HG03060 (cell line): ENCODE data around the gene INO80D.
"Not testable (repeated sequence)": the region's sequence is repeated elsewhere in the genome, so short reads cannot be mapped to it uniquely, and the experiment has no call there.

Experiments
- ATAC-seq: cut with Tn5 transposase; IDR thresholded peaks from one replicate; pipeline ENCODE4 v1.9.1; 2021; ENCODE audit warnings: low read depth, moderate number of reproducible peaks; ENCODE audit not compliant: unreplicated experiment

INO80D gene

DNA sequence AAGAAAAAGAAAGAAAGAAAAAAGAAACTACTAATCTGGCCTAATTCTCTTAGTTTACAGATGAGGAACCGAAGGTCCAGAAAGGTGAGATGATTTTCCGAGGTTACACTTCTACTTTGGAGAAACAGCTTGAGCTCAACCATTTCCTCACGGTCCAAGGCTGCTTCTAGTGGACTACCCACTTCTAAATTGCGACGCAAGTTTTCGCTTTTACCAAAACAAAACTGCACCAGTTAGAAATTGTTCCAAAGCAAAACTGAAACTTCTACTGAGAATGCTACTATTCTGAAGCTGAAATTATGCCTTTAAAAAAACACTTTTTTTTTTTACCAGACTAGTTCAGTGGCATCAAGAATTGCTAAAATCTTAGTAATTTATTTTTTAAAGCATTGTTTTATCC lies 101.6 kb downstream of the INO80D start:
- ATAC-seq = peak; percentile 72

GRCh38 chr2:205982776-205983327 lies 103.1 kb downstream of the INO80D start:
- ATAC-seq = no peak

GRCh38 chr2:205978728-205979127 lies 107.2 kb downstream of the INO80D start:
- not testable (repeated sequence) for ATAC-seq

GRCh38 chr2:205977699-205978098 lies 108.3 kb downstream of the INO80D start:
- ATAC-seq = not testable (repeated sequence)

DNA sequence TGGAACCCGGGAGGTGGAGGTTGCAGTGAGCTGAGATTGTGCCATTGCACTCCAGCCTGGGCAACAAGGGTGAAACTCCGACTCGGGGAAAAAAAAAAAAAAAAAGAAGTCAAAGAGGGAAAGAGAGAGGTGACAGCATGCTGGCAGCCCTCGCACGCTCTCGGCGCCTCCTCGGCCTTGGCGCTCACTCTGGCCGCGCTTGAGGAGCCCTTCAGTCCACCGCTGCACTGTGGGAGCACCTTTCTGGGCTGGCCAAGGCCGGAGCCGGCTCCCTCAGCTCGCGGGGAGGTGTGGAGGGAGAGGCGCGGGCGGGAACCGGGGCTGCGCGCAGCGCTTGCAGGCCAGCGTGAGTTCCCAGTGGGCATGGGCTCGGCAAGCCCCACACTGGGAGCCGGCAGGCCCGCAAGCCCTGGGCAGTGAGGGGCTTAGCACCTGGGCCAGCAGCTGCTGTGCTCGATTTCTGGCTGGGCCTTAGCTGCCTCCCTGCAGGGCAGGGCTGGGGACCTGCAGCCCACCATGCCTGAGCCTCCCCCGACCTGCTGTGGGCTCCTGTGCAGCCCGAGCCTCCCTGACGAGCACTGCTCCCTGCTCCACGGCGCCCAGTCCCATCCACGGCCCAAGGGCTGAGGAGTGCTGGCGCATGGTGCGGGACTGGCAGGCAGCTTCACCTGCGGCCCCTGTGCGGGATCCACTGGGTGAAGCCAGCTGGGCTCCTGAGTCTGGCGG lies 108.9 kb downstream of the INO80D start:
- not testable (repeated sequence) for ATAC-seq

DNA sequence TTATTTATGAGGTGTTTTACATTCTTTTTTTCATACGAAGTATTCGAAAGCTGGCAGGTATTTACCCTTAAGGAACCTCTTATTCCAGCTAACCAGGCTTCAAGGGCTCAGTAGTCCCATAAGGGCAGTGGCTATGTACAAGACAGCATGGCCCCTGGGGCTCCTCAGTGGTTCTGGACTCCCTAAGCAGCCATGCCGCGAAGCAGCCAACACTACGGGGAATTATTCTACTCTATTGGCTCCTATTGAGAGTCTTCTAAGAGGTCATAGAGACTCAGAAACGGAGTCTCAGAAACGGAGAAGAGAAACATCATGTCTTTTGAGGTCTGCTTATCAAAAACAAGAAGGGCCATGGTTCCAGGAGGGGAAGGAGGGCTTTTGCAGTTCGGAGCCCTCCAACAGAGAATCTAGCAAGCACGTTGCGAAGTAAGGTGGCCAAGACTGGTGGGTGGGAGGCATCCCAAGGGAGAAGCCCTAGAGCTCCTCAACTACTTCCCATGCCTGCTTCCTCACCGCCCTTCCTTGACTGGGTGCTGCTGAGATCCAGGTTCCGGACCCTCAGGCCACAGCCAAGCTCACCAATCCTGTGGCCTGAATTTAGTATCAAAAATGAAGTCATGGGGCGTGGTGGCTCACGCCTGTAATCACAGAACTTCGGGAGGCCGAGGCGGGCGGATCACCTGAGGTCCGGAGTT lies 109.7 kb downstream of the INO80D start:
- ATAC-seq = no peak

GRCh38 chr2:205975082-205975949 lies 110.7 kb downstream of the INO80D start:
- peak; percentile 67 for ATAC-seq

- no peak for ATAC-seq
Measured at GRCh38 chr2:205972113-205972512, 113.9 kb downstream of the INO80D start.

- ATAC-seq = no peak
Measured at GRCh38 chr2:205970348-205970747, 115.6 kb downstream of the INO80D start.

DNA sequence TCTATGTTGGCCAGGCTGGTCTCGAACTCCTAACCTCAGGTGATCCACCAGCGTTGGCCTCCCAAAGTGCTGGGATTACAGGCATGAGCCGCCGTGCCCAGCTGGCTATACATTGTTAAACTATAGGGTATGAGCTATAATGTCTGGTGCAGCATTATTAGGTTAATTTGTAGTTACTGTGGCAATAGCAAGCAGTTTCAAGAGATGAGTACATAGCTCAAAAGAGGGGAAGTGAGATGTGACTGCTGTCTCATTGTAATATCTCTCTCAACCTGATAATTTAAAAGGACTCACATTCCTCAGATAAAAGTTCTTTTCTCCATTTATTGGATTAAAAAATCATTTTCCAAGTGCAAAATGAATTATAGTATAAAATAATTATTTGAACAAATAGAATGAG lies 116.4 kb downstream of the INO80D start:
- no peak for ATAC-seq

- ATAC-seq = no peak
Measured at GRCh38 chr2:205967391-205968075, 118.4 kb downstream of the INO80D start.

- ATAC-seq = no peak
Measured at GRCh38 chr2:205965707-205966106, 120.3 kb downstream of the INO80D start.

DNA sequence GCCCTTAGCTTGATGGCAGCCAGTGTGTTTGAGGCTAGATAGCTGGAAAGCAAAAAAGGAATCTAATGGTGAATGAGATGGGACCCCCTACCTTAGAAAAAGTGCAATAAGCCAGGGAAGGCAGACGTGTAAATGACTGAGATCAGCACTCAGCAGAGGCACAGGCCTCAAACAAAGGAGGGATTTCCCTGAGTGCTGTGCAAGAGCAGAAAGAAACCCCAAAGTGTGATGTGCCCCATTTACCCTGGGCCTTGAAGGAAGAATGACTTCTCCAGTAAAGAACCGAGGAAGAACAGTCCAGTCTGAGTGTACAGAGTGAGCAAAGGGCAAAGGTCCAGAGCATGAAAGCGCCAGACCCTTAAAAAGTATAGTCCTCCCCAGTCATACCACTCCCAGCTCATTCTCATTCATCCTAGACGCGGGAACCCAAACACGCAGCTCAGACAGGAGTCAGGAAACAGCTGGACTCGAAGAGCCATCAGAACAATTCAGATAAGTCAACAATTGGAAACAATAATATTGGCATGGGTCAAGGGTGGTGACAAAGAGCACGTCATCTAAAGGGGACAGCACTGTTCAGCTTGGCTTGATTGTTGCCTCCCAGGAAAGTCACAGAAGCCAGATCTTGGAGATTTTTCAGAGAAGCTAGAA lies 121.7 kb downstream of the INO80D start:
- no peak for ATAC-seq

GRCh38 chr2:205959521-205959920 lies 126.5 kb downstream of the INO80D start:
- ATAC-seq = no peak

DNA sequence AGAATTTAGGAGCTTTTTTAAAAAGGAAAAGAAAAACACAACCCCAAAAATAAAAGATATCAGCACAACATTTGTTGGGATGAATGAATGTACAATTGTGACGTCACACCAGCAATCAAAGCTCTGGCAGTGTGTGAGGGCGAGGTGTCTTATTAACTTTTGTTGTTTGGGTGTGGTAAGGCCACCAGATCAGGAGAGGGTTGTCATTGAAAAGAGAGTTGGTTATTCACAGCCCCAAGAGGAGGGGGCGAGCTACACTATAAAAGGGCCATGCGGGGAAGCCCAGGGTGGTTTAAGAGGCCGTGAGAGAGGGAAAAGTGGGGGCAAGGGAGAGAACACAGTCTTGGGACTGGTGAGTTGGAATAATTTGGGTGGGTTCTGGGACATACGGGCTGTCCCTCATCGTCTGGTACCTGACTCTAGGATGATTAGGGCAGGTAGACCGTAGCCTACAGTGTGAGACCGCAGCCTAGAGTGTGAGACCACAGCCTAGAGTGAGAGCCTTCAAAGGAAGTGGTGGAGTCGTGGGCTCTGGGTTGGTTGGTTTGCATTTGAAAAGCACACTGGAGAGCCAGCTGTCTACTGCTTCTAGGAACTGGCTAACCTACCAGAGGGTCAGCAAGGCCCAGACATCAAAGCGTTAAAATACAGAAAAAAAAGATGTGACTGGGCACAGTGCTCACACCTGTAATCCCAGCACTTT lies 128.4 kb downstream of the INO80D start:
- ATAC-seq = no peak

- no peak for ATAC-seq
Measured at GRCh38 chr2:205954707-205955106, 131.3 kb downstream of the INO80D start.

GRCh38 chr2:205952282-205952681 lies 133.7 kb downstream of the INO80D start:
- ATAC-seq = no peak

GRCh38 chr2:205948883-205949282 lies 137.1 kb downstream of the INO80D start:
- no peak for ATAC-seq

GRCh38 chr2:205948496-205948837 lies 137.5 kb downstream of the INO80D start:
- no peak for ATAC-seq
